Endothelial cell of umbilical vein (primary cell): ENCODE measurements around the gene GAL. TPM values are rescaled to one million over a fixed set of nuclear protein-coding genes. Genes with fewer than 3 reads are reported as not detected.

Experiments used
- BruUV-seq: library from RNA; stranded (reverse); fragments of 400-500 nt; replicated peaks from 2 replicates; lab custom pipeline; 2021; lab: Mats Ljungman, UMichigan
- CTCF ChIA-PET: fragments of 300-600, 350-600 bp; sonication (Branson Sonifier 250); formaldehyde crosslinking; loops from one replicate; lab custom pipeline; 2021; ENCODE audit warnings: antibody characterized with exemption, inconsistent platforms; lab: Charles Lee
- POLR2A ChIA-PET: fragments of 300-600, 350-600 bp; sonication (Branson Sonifier 250); formaldehyde crosslinking; loops from one replicate; lab custom pipeline; 2021; ENCODE audit warnings: antibody characterized with exemption, inconsistent platforms; lab: Charles Lee
- DNase-seq: peaks from one replicate; pipeline ENCODE4 v3.0.0-alpha.2; 2011; ENCODE audit warnings: low read depth, low spot score
- FAIRE-seq: peaks from 2 replicates; lab custom pipeline; 2011; peaks lifted over from hg19 to GRCh38; lab: Jason Lieb, UNC
- H2AFZ ChIP-seq: 2 replicates; pipeline ENCODE4 v1.6.0; 2012; ENCODE audit warnings: low read depth, low read length, control low read depth, inconsistent platforms
- H3K27ac ChIP-seq: 2 replicates; pipeline ENCODE4 v1.5.1; 2011; ENCODE audit warnings: low read depth, mild to moderate bottlenecking, control low read depth, low read length, moderate library complexity; ENCODE audit not compliant: insufficient read depth
- H3K27me3 ChIP-seq, 2 experiments: 2 replicates each; pipeline versions ENCODE4 v1.6.0 to v1.6.1; 2011; ENCODE audit warnings: low read length in 2 of 2, mixed read lengths in 1 of 2; ENCODE audit not compliant: control insufficient read depth in 2 of 2, insufficient read depth in 2 of 2
- H3K36me3 ChIP-seq, 2 experiments: 2 replicates in 1 of 2; 3 replicates in 1 of 2; pipeline ENCODE4 v1.5.1; 2011; ENCODE audit warnings: low read length in 2 of 2, mild to moderate bottlenecking in 1 of 2, moderate library complexity in 1 of 2; ENCODE audit not compliant: control insufficient read depth in 2 of 2, insufficient read depth in 2 of 2; ENCODE audit errors: extremely low read depth in 1 of 2
- H3K4me1 ChIP-seq: 3 replicates; pipeline ENCODE4 v1.5.1; 2011; ENCODE audit warnings: mild to moderate bottlenecking, low read length; ENCODE audit not compliant: control insufficient read depth, insufficient read depth; ENCODE audit errors: extremely low read depth
- H3K4me2 ChIP-seq: 2 replicates; pipeline ENCODE4 v1.6.1; 2011; ENCODE audit warnings: low read length, control low read depth, mixed read lengths; ENCODE audit not compliant: insufficient read depth
- H3K4me3 ChIP-seq, 3 experiments: fragments of 200-600 bp in 1 of 3; sonication (generic), shearing (Covaris generic) in 1 of 3; replicated peaks in 1 of 3; 2 replicates each; pipeline ENCODE4 v1.5.1; 2011 to 2016; ENCODE audit warnings: control low read depth in 3 of 3, low read length in 3 of 3, mild to moderate bottlenecking in 2 of 3, inconsistent platforms in 1 of 3, low read depth in 1 of 3, moderate library complexity in 1 of 3; ENCODE audit not compliant: insufficient read depth in 1 of 3
- H3K79me2 ChIP-seq: 2 replicates; pipeline ENCODE4 v1.6.0; 2012; ENCODE audit warnings: low read length, inconsistent platforms; ENCODE audit not compliant: control insufficient read depth, insufficient read depth
- H3K9ac ChIP-seq: replicated peaks from 2 replicates; pipeline ENCODE3; 2011; ENCODE audit warnings: low read length, control low read depth; ENCODE audit not compliant: insufficient read depth; ENCODE audit errors: extremely low read depth
- H3K9me1 ChIP-seq: replicated peaks from 3 replicates; pipeline ENCODE4 v1.6.0; 2011; ENCODE audit warnings: mild to moderate bottlenecking, low read length; ENCODE audit not compliant: control insufficient read depth, insufficient read depth; ENCODE audit errors: extremely low read depth
- H3K9me3 ChIP-seq: replicated peaks from 2 replicates; pipeline ENCODE4 v1.5.1; 2012; ENCODE audit warnings: low read length, inconsistent platforms; ENCODE audit not compliant: control insufficient read depth, insufficient read depth
- H4K20me1 ChIP-seq: replicated peaks from 2 replicates; pipeline ENCODE3; 2011; ENCODE audit warnings: mild to moderate bottlenecking, low read length; ENCODE audit not compliant: control insufficient read depth, insufficient read depth; ENCODE audit errors: extremely low read depth
- EZH2 ChIP-seq: IDR thresholded peaks from 2 replicates; pipeline ENCODE4 v1.6.1; 2012; ENCODE audit warnings: borderline replicate concordance, low read depth, mild to moderate bottlenecking, moderate library complexity, low read length, inconsistent platforms; ENCODE audit not compliant: severe bottlenecking
- FOS ChIP-seq: IDR thresholded peaks from 2 replicates; pipeline ENCODE4 v1.6.1; 2011; ENCODE audit warnings: mild to moderate bottlenecking, low read length, moderate library complexity, borderline replicate concordance; ENCODE audit not compliant: insufficient read depth
- GATA2 ChIP-seq: IDR thresholded peaks from 2 replicates; pipeline ENCODE4 v1.7.0; 2011; ENCODE audit warnings: low read depth, mild to moderate bottlenecking, moderate library complexity, mixed read lengths, low read length; ENCODE audit not compliant: insufficient read length, insufficient read depth
- JUN ChIP-seq: IDR thresholded peaks from 2 replicates; pipeline ENCODE4 v1.6.1; 2011; ENCODE audit warnings: borderline replicate concordance, low read depth; ENCODE audit not compliant: insufficient read length, insufficient read depth
- MYC ChIP-seq: IDR thresholded peaks from one replicate; pipeline ENCODE4 v1.6.1; 2011; ENCODE audit warnings: mild to moderate bottlenecking, low read depth, low read length
- POLR2A ChIP-seq: IDR thresholded peaks from 2 replicates; pipeline ENCODE4 v1.6.1; 2012; ENCODE audit warnings: low read depth, mild to moderate bottlenecking, control low read depth, low read length
- POLR2AphosphoS5 ChIP-seq: IDR thresholded peaks from 2 replicates; pipeline ENCODE4 v1.6.1; 2012; ENCODE audit warnings: low read depth, mild to moderate bottlenecking, control low read depth, low read length, moderate library complexity; ENCODE audit not compliant: insufficient read depth
- dilution Hi-C: fragments of 300-500 bp; cut with MboI; formaldehyde crosslinking; loops from one replicate; pipeline ENCODE4 v1.15.0; 2019; ENCODE audit warnings: low sequenced_read_pairs; ENCODE audit not compliant: extremely low pct_ligation_motif_present
- intact Hi-C: fragments of 100-400 bp; cut with micrococcal nuclease; formaldehyde crosslinking; loops from one replicate; pipeline ENCODE4 v1.10.0; 2022
- polyA plus RNA-seq, 4 experiments: library from polyadenylated mRNA; depleted of rRNA in 3 of 4; stranded (reverse) in 3 of 4; unstranded in 1 of 4; fragments of >200 nt; gene quantifications; 2 replicates each; pipeline versions ENCODE4 v1.2.1 to v1.2.3, GENCODE V29; 2011 to 2012; ENCODE audit warnings: missing spikeins in 1 of 4
- total RNA-seq: library from RNA; stranded (reverse); gene quantifications from 2 replicates; pipeline ENCODE4 v1.2.3, GENCODE V29; 2021
- TF ChIP-seq, protein P1 (sequence below), 2 donors: IDR thresholded peaks; 1 replicate in 1 of 2; 2 replicates in 1 of 2; pipeline ENCODE4 v1.5.1; 2011; ENCODE audit warnings: low read length in 2 of 2, mild to moderate bottlenecking in 2 of 2, moderate library complexity in 2 of 2, control low read depth in 1 of 2, inconsistent platforms in 1 of 2, low read depth in 1 of 2; ENCODE audit not compliant: insufficient read depth in 1 of 2; ENCODE audit errors: extremely low read depth in 1 of 2
- TF ChIP-seq, protein P2 (sequence below): IDR thresholded peaks from 2 replicates; pipeline ENCODE4 v1.6.1; 2011; ENCODE audit not compliant: insufficient read depth, insufficient read length

Gene GAL
- total and polyA plus RNA-seq, 2 donors (not counting 3 experiments of a cell fraction or from before 2014, with no cell fraction given): 1.2 to 9.8 TPM

DNA sequence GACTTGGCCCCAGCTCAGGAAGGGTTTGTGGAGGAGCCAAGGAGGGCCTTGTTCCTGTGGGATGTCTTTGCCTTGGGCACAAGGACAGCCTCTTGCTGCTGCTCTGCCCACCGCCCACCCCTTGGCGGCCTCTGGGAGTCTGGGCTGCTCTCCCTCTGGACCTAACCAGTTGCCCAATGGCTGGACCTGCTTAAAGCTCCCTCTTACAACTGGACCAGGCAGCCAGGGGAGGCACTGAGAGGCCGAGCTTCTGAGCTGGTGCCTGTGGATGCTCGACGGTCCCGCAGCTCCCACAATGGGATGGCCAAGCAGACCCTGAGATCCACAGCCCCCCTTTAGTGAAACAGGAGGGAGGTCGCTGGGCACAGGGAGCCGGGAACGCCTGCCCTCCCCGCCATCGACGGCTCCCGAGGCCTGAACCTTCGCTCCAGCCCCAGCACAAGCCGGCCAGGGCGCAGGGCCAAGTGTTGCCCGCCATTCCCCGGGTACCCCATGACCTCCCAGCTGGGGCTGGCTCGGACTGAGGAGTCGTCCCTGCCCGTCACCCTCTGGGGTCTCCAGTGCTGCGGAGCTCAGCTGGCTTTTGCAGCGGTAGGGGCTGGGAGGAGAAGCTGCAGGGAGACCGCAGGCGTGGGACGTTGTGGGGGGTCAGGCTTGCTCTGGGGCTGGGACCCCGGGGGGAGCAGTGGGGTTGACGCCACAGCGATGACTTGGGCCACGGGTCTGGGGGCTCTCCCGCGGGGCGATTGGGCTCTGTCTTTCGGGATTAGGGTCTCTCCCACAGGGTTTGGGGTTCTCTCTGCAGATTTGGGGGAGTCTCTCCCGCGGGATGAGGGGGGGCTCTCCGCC, 584 bp upstream of the GAL start:
- BruUV-seq: no TSS peak
- dilution Hi-C loops (no loop called here), intact Hi-C loops (no loop called here)
- Histone ChIP-seq H3K4me3 (peak overlapping the region in 1 of 3 experiments; percentile 32), H3K9me1 (no peaks in the 10 kb centered on the region), H3K9ac (no peak overlapping the region), H3K4me1 (no peaks in the 10 kb centered on the region), H3K36me3 (no peaks in the 10 kb centered on the region), H2AFZ (peak overlapping the region; percentile 67), H3K27me3 (peaks cover 12 to 22% of the 10 kb centered on the region in 2 experiments), H3K4me2 (no peak overlapping the region), H3K27ac (no peak overlapping the region), H4K20me1 (no peaks in the 10 kb centered on the region), H3K9me3 (no peaks in the 10 kb centered on the region), H3K79me2 (no peaks in the 10 kb centered on the region)
- TF ChIP-seq MYC (no peak), FOS (no peak), EZH2 (no peak), POLR2A (no peak), JUN (no peak), POLR2AphosphoS5 (no peak), GATA2 (no peak)
- TF ChIP-seq, protein P1, sequence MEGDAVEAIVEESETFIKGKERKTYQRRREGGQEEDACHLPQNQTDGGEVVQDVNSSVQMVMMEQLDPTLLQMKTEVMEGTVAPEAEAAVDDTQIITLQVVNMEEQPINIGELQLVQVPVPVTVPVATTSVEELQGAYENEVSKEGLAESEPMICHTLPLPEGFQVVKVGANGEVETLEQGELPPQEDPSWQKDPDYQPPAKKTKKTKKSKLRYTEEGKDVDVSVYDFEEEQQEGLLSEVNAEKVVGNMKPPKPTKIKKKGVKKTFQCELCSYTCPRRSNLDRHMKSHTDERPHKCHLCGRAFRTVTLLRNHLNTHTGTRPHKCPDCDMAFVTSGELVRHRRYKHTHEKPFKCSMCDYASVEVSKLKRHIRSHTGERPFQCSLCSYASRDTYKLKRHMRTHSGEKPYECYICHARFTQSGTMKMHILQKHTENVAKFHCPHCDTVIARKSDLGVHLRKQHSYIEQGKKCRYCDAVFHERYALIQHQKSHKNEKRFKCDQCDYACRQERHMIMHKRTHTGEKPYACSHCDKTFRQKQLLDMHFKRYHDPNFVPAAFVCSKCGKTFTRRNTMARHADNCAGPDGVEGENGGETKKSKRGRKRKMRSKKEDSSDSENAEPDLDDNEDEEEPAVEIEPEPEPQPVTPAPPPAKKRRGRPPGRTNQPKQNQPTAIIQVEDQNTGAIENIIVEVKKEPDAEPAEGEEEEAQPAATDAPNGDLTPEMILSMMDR (IDR thresholded peaks at IDR 0.05; ENCODE audit: extremely low read depth in 1 of 2, insufficient read depth in 1 of 2, low read depth in 1 of 2, low read length in 2 of 2): no peak
- TF ChIP-seq, protein P2, sequence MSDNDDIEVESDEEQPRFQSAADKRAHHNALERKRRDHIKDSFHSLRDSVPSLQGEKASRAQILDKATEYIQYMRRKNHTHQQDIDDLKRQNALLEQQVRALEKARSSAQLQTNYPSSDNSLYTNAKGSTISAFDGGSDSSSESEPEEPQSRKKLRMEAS: no peak
- POLR2A ChIA-PET: no interaction called here
- DNase-seq (no peak), FAIRE-seq (no peak)
- CTCF ChIA-PET: interaction anchor here (1.1 to 1.9 kb wide), 3 partner anchors 24 to 66 kb away, joined by 3 to 4 read pairs (median 4); no protein-coding TSS in a partner anchor
